H1 (cell line): ENCODE measurements around the gene HSD3B1. TPM values are rescaled to one million over a fixed set of nuclear protein-coding genes. Genes with fewer than 3 reads are reported as not detected.

Source experiments
- CTCF ChIA-PET: fragments of 300-600 bp; sonication (Branson Sonifier 250); formaldehyde crosslinking; loops from one replicate; lab custom pipeline; 2021; ENCODE audit not compliant: partially characterized antibody; lab: Charles Lee
- POLR2A ChIA-PET: fragments of 300-600 bp; sonication (Branson Sonifier 250); formaldehyde crosslinking; loops from one replicate; lab custom pipeline; 2021; ENCODE audit warnings: inconsistent platforms; ENCODE audit not compliant: partially characterized antibody; lab: Charles Lee
- DNase-seq, 2 experiments: peaks; one replicate each; pipeline versions ENCODE4 v3.0.0 to v3.0.0-alpha.2; 2010 to 2022; ENCODE audit warnings: low spot score in 2 of 2, low read depth in 1 of 2, mixed read lengths in 1 of 2
- FAIRE-seq: peaks from 2 replicates; lab custom pipeline; 2011; peaks lifted over from hg19 to GRCh38; lab: Jason Lieb, UNC
- H2AFZ ChIP-seq: 2 replicates; pipeline ENCODE4 v1.8.1; 2012; ENCODE audit warnings: low read length, inconsistent platforms
- H2AK5ac ChIP-seq: 2 replicates; pipeline ENCODE4 v1.6.1; 2013; ENCODE audit warnings: low read depth, low read length
- H2BK120ac ChIP-seq: replicated peaks from 2 replicates; pipeline ENCODE3; 2013; ENCODE audit warnings: low read depth, low read length, inconsistent platforms
- H2BK12ac ChIP-seq: 2 replicates; pipeline ENCODE4 v1.6.1; 2013; ENCODE audit warnings: low read depth, low read length
- H2BK15ac ChIP-seq: 2 replicates; pipeline ENCODE4 v1.6.1; 2013; ENCODE audit warnings: low read length
- H2BK20ac ChIP-seq: 2 replicates; pipeline ENCODE4 v1.6.1; 2013; ENCODE audit warnings: low read length
- H2BK5ac ChIP-seq: 2 replicates; pipeline ENCODE4 v1.6.1; 2013; ENCODE audit warnings: low read depth, low read length
- H3K14ac ChIP-seq: 2 replicates; pipeline ENCODE4 v1.6.1; 2013; ENCODE audit warnings: inconsistent platforms; ENCODE audit not compliant: insufficient read length
- H3K18ac ChIP-seq: 2 replicates; pipeline ENCODE4 v1.6.1; 2013; ENCODE audit warnings: low read length; ENCODE audit errors: extremely low read depth
- H3K23ac ChIP-seq: 2 replicates; pipeline ENCODE4 v1.6.1; 2013; ENCODE audit warnings: inconsistent platforms; ENCODE audit not compliant: insufficient read length
- H3K23me2 ChIP-seq: 2 replicates; pipeline ENCODE4 v1.6.1; 2013; ENCODE audit warnings: low read depth, low read length
- H3K27ac ChIP-seq: 2 replicates; pipeline ENCODE4 v1.6.1; 2011; ENCODE audit warnings: low read depth, low read length, inconsistent platforms
- H3K27me3 ChIP-seq, 4 experiments: replicated peaks in 1 of 4; 1 replicate in 1 of 4; 2 replicates in 3 of 4; pipeline versions ENCODE4 v1.6.1 to v1.8.1; 2011 to 2013; ENCODE audit warnings: low read length in 3 of 4, mild to moderate bottlenecking in 3 of 4, inconsistent platforms in 2 of 4, mixed read lengths in 2 of 4, moderate library complexity in 1 of 4; ENCODE audit not compliant: control insufficient read depth in 3 of 4, insufficient read depth in 3 of 4; ENCODE audit errors: extremely low read depth in 1 of 4
- H3K36me3 ChIP-seq, 4 experiments: 2 replicates each; pipeline versions ENCODE4 v1.6.1 to v1.8.1; 2011 to 2013; ENCODE audit warnings: mild to moderate bottlenecking in 4 of 4, low read length in 3 of 4, moderate library complexity in 2 of 4, control low read depth in 1 of 4, inconsistent platforms in 1 of 4; ENCODE audit not compliant: insufficient read depth in 4 of 4, control insufficient read depth in 2 of 4
- H3K4ac ChIP-seq: replicated peaks from 2 replicates; pipeline ENCODE3; 2013; ENCODE audit warnings: low read length, low read depth, mixed read lengths, inconsistent platforms; ENCODE audit not compliant: insufficient read length
- H3K4me1 ChIP-seq, 4 experiments: replicated peaks in 1 of 4; 1 replicate in 1 of 4; 2 replicates in 3 of 4; pipeline versions ENCODE4 v1.6.1 to v1.8.1; 2011 to 2013; ENCODE audit warnings: low read length in 3 of 4, inconsistent platforms in 2 of 4, mixed read lengths in 1 of 4; ENCODE audit not compliant: insufficient read depth in 4 of 4, control insufficient read depth in 3 of 4
- H3K4me2 ChIP-seq, 2 experiments: 2 replicates each; pipeline versions ENCODE4 v1.6.1 to v1.8.1; 2011 to 2013; ENCODE audit warnings: low read depth in 2 of 2, low read length in 2 of 2, control low read depth in 1 of 2, inconsistent platforms in 1 of 2, mild to moderate bottlenecking in 1 of 2; ENCODE audit not compliant: insufficient read depth in 1 of 2
- H3K4me3 ChIP-seq, 4 experiments: fragments of 200-600, 300-600 bp in 1 of 4; sonication (generic), shearing (Covaris generic), sonication (Bioruptor Twin) in 1 of 4; 2 replicates each; pipeline versions ENCODE4 v1.5.1 to v1.8.1; 2011 to 2016; ENCODE audit warnings: low read length in 4 of 4, low read depth in 3 of 4, control low read depth in 2 of 4, inconsistent platforms in 2 of 4, mild to moderate bottlenecking in 2 of 4, mixed read lengths in 1 of 4, moderate library complexity in 1 of 4; ENCODE audit not compliant: insufficient read depth in 2 of 4; ENCODE audit errors: extremely low read depth in 1 of 4
- H3K56ac ChIP-seq: replicated peaks from 2 replicates; pipeline ENCODE3; 2013; ENCODE audit warnings: low read depth, mild to moderate bottlenecking, mixed read lengths, low read length, inconsistent platforms; ENCODE audit not compliant: insufficient read length
- H3K79me1 ChIP-seq: 2 replicates; pipeline ENCODE4 v1.6.1; 2013; ENCODE audit warnings: low read depth, low read length, control low read depth
- H3K79me2 ChIP-seq, 2 experiments: 2 replicates each; pipeline versions ENCODE4 v1.6.1 to v1.8.1; 2012 to 2013; ENCODE audit warnings: low read length in 2 of 2, mild to moderate bottlenecking in 2 of 2, inconsistent platforms in 1 of 2; ENCODE audit not compliant: insufficient read depth in 2 of 2, control insufficient read depth in 1 of 2
- H3K9ac ChIP-seq, 4 experiments: replicated peaks in 1 of 4; 1 replicate in 1 of 4; 2 replicates in 3 of 4; pipeline versions ENCODE4 v1.6.1 to v1.8.1; 2011 to 2013; ENCODE audit warnings: low read depth in 3 of 4, low read length in 3 of 4, control low read depth in 2 of 4, mild to moderate bottlenecking in 2 of 4, moderate library complexity in 2 of 4, inconsistent platforms in 1 of 4; ENCODE audit errors: extremely low read depth in 1 of 4
- H3K9me3 ChIP-seq, 2 experiments: 2 replicates each; pipeline versions ENCODE4 v1.6.1 to v1.8.1; 2012 to 2013; ENCODE audit warnings: mild to moderate bottlenecking in 2 of 2, moderate library complexity in 2 of 2, control low read depth in 1 of 2, inconsistent platforms in 1 of 2, low read depth in 1 of 2, low read length in 1 of 2, mixed read lengths in 1 of 2; ENCODE audit not compliant: insufficient read depth in 2 of 2
- H4K20me1 ChIP-seq, 2 experiments: replicated peaks in 1 of 2; 2 replicates each; pipeline versions ENCODE3 to v1.8.1; 2011 to 2013; ENCODE audit warnings: inconsistent platforms in 2 of 2, low read length in 2 of 2, mild to moderate bottlenecking in 1 of 2; ENCODE audit not compliant: insufficient read depth in 2 of 2, control insufficient read depth in 1 of 2
- H4K5ac ChIP-seq: 2 replicates; pipeline ENCODE4 v1.6.1; 2013; ENCODE audit warnings: low read length, low read depth, mixed read lengths, inconsistent platforms; ENCODE audit not compliant: insufficient read length
- H4K8ac ChIP-seq: 2 replicates; pipeline ENCODE4 v1.8.0; 2013; ENCODE audit warnings: mild to moderate bottlenecking, moderate library complexity, low read length, inconsistent platforms; ENCODE audit not compliant: insufficient read depth; ENCODE audit errors: extremely low read depth
- H4K91ac ChIP-seq: replicated peaks from 2 replicates; pipeline ENCODE3; 2013; ENCODE audit warnings: low read length, mixed read lengths, inconsistent platforms; ENCODE audit not compliant: insufficient read length
- BRCA1 ChIP-seq: IDR thresholded peaks from 2 replicates; pipeline ENCODE4 v1.6.1; 2012; ENCODE audit warnings: low read depth, low read length, improper control_type of control experiment
- CBX5 ChIP-seq: fragments of 300-800, 300-1000 bp; sonication (generic); IDR thresholded peaks from 2 replicates; pipeline ENCODE4 v1.7.1; 2016; ENCODE audit warnings: antibody characterized with exemption, low read length, low read depth
- CHD2 ChIP-seq: IDR thresholded peaks from 2 replicates; pipeline ENCODE4 v1.6.1; 2012; ENCODE audit warnings: low read length, improper control_type of control experiment
- EZH2 ChIP-seq: fragments of 200-600 bp; sonication (generic); IDR thresholded peaks from 2 replicates; pipeline ENCODE4 v1.7.1; 2012; ENCODE audit warnings: low read depth, mild to moderate bottlenecking, moderate library complexity, low read length, inconsistent platforms; ENCODE audit not compliant: severe bottlenecking
- GABPA ChIP-seq: IDR thresholded peaks from 2 replicates; pipeline ENCODE4 v1.6.1; 2011; ENCODE audit warnings: mild to moderate bottlenecking, low read length, moderate library complexity, borderline replicate concordance; ENCODE audit not compliant: insufficient read depth
- MAFK ChIP-seq: IDR thresholded peaks from 2 replicates; pipeline ENCODE4 v1.6.1; 2012; ENCODE audit warnings: low read depth, mild to moderate bottlenecking, improper control_type of control experiment, low read length
- MAX ChIP-seq: IDR thresholded peaks from 2 replicates; pipeline ENCODE4 v1.6.1; 2012; ENCODE audit warnings: inconsistent platforms
- PHF8 ChIP-seq: fragments of 200-600 bp; sonication (generic); conservative IDR thresholded peaks from 2 replicates; pipeline ENCODE4 v1.7.1; 2012; ENCODE audit warnings: low read depth, mild to moderate bottlenecking, inconsistent platforms, low read length, moderate library complexity
- POLR2A ChIP-seq, 2 experiments: IDR thresholded peaks; 1 replicate in 1 of 2; 2 replicates in 1 of 2; pipeline ENCODE4 v1.6.1; 2011; ENCODE audit warnings: low read depth in 2 of 2, low read length in 2 of 2, mild to moderate bottlenecking in 2 of 2; ENCODE audit errors: control extremely low read depth in 1 of 2
- POU5F1 ChIP-seq: IDR thresholded peaks from 2 replicates; pipeline ENCODE4 v1.6.1; 2011; ENCODE audit warnings: low read depth, mild to moderate bottlenecking, low read length, moderate library complexity
- RNF2 ChIP-seq: fragments of 200-900, 300-1000 bp; sonication (generic); IDR thresholded peaks from 2 replicates; pipeline ENCODE4 v1.7.1; 2016; ENCODE audit warnings: borderline replicate concordance, low read depth, mild to moderate bottlenecking, antibody characterized with exemption, low read length; ENCODE audit not compliant: poor library complexity, severe bottlenecking; ENCODE audit errors: missing control alignments
- SAP30 ChIP-seq: fragments of 300-600 bp; sonication (generic); IDR thresholded peaks from 2 replicates; pipeline ENCODE4 v1.7.1; 2012; ENCODE audit warnings: low read length, moderate library complexity, mild to moderate bottlenecking, inconsistent platforms; ENCODE audit not compliant: insufficient read depth, insufficient replicate concordance
- SP4 ChIP-seq: IDR thresholded peaks from 2 replicates; pipeline ENCODE4 v1.6.1; 2012; ENCODE audit warnings: low read length, inconsistent platforms
- SRF ChIP-seq: IDR thresholded peaks from 2 replicates; pipeline ENCODE4 v1.6.1; 2011; ENCODE audit warnings: mild to moderate bottlenecking, low read depth, low read length, moderate library complexity
- TEAD4 ChIP-seq: IDR thresholded peaks from 2 replicates; pipeline ENCODE4 v1.6.1; 2012; ENCODE audit warnings: low read depth, low read length, inconsistent platforms, mixed read lengths
- polyA plus RNA-seq, 7 experiments: library from polyadenylated mRNA; depleted of rRNA in 3 of 7; stranded (reverse) in 5 of 7; unstranded in 2 of 7; fragments of >200 nt in 5 of 7; fragments of 200-250 nt in 2 of 7; gene quantifications; 1 replicate in 5 of 7; 2 replicates in 1 of 7; 4 replicates in 1 of 7; pipeline versions ENCODE4 v1.2.1 to v1.2.3, GENCODE V29; 2011 to 2013; ENCODE audit warnings: missing spikeins in 2 of 7, mixed read lengths in 2 of 7
- total RNA-seq: library from RNA; stranded (reverse); fragmentation: NEBNext Ultra II Directional; extraction: Animal tissue kit (Norgen Biotek cat#: 25700); gene quantifications from 2 replicates; pipeline ENCODE4 v1.2.1, GENCODE V29; 2021

Gene HSD3B1
- total and polyA plus RNA-seq, 2 of the 8 experiments (the other 6 are each of a cell fraction or from before 2014, with no cell fraction given): not detected

- no peak overlapping the region for H3K4ac ChIP-seq
- H3K9me3 ChIP-seq: no peaks in the 10 kb centered on the region
- no peak overlapping the region for H4K91ac ChIP-seq
- H3K79me1 ChIP-seq: no peaks in the 10 kb centered on the region
- no peaks in the 10 kb centered on the region for H4K20me1 ChIP-seq
- H3K23ac ChIP-seq: no peak overlapping the region
- no peaks in the 10 kb centered on the region for H3K23me2 ChIP-seq
- ChIA-PET CTCF (interaction anchor here (1.0 kb wide), 1 partner anchor 10 kb away, joined by 3 read pairs; no protein-coding TSS in a partner anchor), POLR2A (interaction anchor here (0.8 kb wide), 1 partner anchor 15 kb away, joined by 3 read pairs; no protein-coding TSS in a partner anchor)
- no peak overlapping the region for H3K9ac ChIP-seq
- no peak overlapping the region for H2BK12ac ChIP-seq
- no peak overlapping the region for H2BK15ac ChIP-seq
- no peak overlapping the region for H3K14ac ChIP-seq
- no peaks in the 10 kb centered on the region for H3K79me2 ChIP-seq
- no peak overlapping the region for H2AK5ac ChIP-seq
- no peaks in the 10 kb centered on the region for H3K27me3 ChIP-seq
- no peak overlapping the region for H3K56ac ChIP-seq
- no peak overlapping the region; the same call in 1 of the 2 replicates for H3K18ac ChIP-seq
- no peak overlapping the region for H2BK20ac ChIP-seq
- H4K5ac ChIP-seq: no peak overlapping the region
- no peak overlapping the region for H2BK120ac ChIP-seq
- FAIRE-seq (no peak), DNase-seq (no peak)
- H3K4me2 ChIP-seq: no peak overlapping the region
- H2BK5ac ChIP-seq: no peak overlapping the region
- no peak overlapping the region for H2AFZ ChIP-seq
- H3K27ac ChIP-seq: no peak overlapping the region
- no peak overlapping the region for H3K4me3 ChIP-seq
- no peaks in the 10 kb centered on the region for H3K36me3 ChIP-seq
- H3K4me1 ChIP-seq: no peaks in the 10 kb centered on the region
- no peak overlapping the region for H4K8ac ChIP-seq
- no peak for TF ChIP-seq GABPA
- no peak for TF ChIP-seq SRF
- TF ChIP-seq POLR2A (IDR thresholded peaks at IDR 0.05; ENCODE audit: control extremely low read depth in 1 of 2, low read depth in 2 of 2, low read length in 2 of 2): no peak
- no peak for TF ChIP-seq CHD2
- no peak for TF ChIP-seq RNF2
- TF ChIP-seq MAFK: no peak
- no peak for TF ChIP-seq MAX
- TF ChIP-seq BRCA1: no peak
- TF ChIP-seq SP4: no peak
- TF ChIP-seq EZH2: no peak
- no peak for TF ChIP-seq PHF8
- TF ChIP-seq CBX5: no peak
- no peak for TF ChIP-seq TEAD4
- no peak for TF ChIP-seq SAP30
- TF ChIP-seq POU5F1: no peak
Observed at GRCh38 chr1:119554183-119554582, 47.2 kb downstream of the HSD3B1 start.
